Measurements from ENCODE around the gene AUTS2.

AUTS2 gene

DNA sequence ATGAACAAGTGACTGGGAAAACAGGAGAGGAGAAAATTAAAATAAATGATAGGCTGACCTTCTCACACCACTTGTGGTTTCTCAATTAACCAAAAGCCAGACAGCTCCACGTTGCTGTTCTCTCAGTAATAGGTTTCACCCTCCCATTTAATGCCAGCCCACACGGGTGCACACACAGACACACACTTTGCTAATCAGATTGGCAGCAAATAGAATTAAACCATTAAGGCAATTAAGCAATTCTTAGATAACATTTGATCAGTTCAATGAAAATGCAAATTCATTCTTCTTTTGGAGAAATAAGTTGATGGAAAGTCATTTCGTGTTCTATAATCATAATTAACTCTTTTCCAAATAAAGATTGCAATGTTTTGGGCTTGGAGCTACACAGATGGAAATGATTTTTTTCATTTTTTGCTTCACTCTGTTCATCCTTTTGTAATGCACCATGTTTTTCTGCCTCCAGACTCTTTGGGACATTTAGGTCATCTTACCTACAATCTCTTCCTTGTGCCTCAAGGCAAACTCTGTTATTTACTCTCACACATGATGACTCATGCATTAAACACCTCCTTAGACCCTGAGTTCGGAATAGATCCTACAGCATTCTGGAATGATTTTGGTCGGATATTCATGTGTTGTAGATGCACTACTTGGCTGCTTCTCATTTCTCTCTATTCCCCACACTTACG lies 700.7 kb downstream of the AUTS2 start:
- no peak for DNase-seq (ENCODE audit: low read depth, low spot score)

- DNase-seq (ENCODE audit: low read depth, low spot score): no peak
These were observed 701.2 kb downstream of the AUTS2 start for GRCh38 chr7:70299472-70299807.

- no peak for DNase-seq (ENCODE audit: low read depth, low spot score)
These were observed 703.5 kb downstream of the AUTS2 start for GRCh38 chr7:70301673-70302185.

GRCh38 chr7:70303309-70303708 lies 705.0 kb downstream of the AUTS2 start:
- DNase-seq (ENCODE audit: low read depth, low spot score): no peak

- no peak for DNase-seq (ENCODE audit: low read depth, low spot score)
These were observed 705.5 kb downstream of the AUTS2 start for GRCh38 chr7:70303780-70304179.

GRCh38 chr7:70306173-70306572 lies 707.9 kb downstream of the AUTS2 start:
- DNase-seq (ENCODE audit: low read depth, low spot score): no peak

DNA sequence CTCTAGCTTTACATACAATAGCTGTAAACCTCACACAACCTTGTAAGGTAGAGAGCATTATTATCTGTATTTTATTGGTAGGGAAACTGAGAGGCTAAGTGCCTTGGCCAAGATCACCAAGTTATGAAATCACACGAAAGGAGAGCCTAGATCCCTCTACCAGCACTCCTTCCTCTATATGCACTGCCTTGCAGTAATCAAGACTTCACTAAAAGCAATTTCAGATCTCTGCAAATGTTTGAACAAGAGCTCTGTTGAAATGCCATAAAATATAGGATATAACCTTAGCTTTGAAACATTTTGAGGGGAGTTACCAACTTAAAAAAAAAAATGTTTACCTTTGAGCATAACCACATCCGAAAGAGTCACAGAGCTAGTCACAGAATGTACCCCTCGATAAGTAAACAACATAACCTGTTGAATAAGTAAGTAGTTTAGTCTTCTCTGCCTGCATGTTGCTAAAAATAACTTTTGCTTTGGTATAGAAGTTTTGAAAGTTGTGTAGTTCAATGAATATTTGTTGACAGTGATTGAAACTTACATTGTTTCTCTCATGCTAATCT lies 709.4 kb downstream of the AUTS2 start:
- DNase-seq (ENCODE audit: low read depth, low spot score): no peak

DNA sequence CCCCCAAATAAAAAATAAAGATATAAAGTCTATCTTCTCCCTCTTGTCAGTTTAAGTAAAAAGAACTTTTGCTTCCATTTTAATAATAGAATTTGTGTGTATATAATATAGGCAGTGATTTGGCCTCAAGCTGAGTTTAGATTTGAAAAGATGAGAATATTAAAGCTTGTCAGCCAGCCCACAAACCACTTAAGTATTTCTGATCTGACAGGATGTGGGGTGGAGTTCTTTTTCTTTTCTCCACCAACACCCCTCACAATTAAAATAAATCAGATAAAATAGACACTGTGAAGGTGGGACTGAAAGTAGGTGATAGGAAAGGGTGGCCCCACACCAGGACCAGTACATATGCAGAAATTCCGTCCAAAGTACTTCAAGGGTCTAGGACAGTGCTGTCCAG lies 714.1 kb downstream of the AUTS2 start:
- DNase-seq (ENCODE audit: low read depth, low spot score): no peak

DNA sequence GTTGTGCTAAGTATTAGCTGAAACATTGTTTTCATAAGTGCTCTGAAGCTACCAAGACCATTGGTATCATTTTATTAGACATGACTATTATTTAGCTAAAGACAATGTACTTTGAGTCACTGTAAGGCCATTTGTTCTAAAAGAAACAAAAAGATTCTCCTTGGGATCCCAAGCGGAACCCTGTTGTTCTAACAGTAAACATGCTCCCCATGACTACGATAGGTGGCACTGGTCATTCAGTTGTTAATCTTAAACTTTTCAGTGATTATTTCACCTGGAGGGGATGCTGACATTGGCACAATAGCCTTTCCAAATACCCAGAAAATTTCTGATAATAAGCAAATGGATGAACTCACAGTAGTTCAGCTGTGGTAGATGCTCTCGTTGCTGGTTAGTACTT lies 715.0 kb downstream of the AUTS2 start:
- no peak for DNase-seq (ENCODE audit: low read depth, low spot score)

- no peak for DNase-seq (ENCODE audit: low read depth, low spot score)
These were observed 715.4 kb downstream of the AUTS2 start for GRCh38 chr7:70313687-70314086.

DNA sequence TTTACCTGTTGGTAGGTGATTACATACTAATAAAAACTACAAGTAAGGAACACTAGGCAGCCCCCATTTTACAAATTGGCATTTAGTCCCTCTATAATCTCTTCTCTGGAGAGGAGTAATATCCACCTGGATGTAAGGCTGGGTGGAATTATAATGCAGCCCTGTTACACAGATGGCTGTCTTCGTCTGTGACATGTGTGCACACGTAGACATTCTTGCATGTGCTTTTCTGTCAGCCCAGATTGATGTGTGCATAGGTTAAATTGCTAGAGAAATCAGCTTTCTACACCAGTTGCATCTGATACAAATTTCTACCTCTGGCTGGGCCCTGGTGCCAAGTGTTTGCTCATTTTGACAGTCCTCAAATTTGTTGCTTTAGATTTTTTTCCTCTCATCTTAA lies 715.9 kb downstream of the AUTS2 start:
- no peak for DNase-seq (ENCODE audit: low read depth, low spot score)

GRCh38 chr7:70316745-70317144 lies 718.5 kb downstream of the AUTS2 start:
- DNase-seq (ENCODE audit: low read depth, low spot score): no peak

DNA sequence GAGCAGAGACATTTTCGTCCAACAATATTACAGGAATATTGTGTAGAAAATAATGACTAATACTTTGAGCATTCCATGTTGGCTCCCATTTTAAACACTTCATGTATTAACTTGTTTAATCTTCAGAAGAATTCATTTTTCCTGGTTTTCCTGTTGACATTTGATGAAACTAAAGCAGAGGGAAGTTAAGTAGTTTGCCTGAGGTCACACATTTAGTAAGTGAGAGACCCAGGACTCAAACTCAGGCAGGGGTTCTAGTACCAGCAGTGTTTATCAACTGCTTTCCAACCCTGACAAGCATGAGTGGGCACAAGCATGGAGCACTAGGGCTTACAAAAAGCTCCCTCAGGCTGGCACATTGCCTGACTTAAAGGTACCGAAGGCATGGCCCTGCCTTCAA lies 719.1 kb downstream of the AUTS2 start:
- no peak for DNase-seq (ENCODE audit: low read depth, low spot score)

GRCh38 chr7:70318511-70318910 lies 720.2 kb downstream of the AUTS2 start:
- DNase-seq (ENCODE audit: low read depth, low spot score): no peak

- DNase-seq (ENCODE audit: low read depth, low spot score): no peak
These were observed 720.8 kb downstream of the AUTS2 start for GRCh38 chr7:70319057-70319456.

GRCh38 chr7:70321016-70321590 lies 722.8 kb downstream of the AUTS2 start:
- no peak for DNase-seq (ENCODE audit: low read depth, low spot score)

GRCh38 chr7:70322856-70323255 lies 724.6 kb downstream of the AUTS2 start:
- DNase-seq (ENCODE audit: low read depth, low spot score): no peak

GRCh38 chr7:70325509-70326101 lies 727.3 kb downstream of the AUTS2 start:
- DNase-seq (ENCODE audit: low read depth, low spot score): no peak

DNA sequence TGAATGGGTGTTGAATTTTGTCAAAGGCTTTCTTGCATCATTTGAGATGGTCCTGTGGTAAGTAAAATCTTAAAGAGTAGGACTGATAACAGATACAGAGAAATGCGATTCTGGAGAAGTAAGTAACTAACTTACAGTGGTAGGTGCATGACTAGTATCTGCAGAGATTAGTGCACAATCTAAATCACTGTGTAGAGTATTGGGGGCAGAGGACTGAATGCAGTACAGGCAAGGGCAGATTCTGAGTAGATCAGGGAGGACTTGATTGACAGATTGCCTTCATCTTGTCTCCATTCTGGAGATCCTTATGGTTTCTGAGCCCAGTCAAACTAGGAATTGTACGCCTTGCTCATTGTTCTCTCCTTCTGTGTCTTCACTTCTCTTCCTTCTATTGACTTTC lies 736.0 kb downstream of the AUTS2 start:
- no peak for DNase-seq (ENCODE audit: low read depth, low spot score)

DNA sequence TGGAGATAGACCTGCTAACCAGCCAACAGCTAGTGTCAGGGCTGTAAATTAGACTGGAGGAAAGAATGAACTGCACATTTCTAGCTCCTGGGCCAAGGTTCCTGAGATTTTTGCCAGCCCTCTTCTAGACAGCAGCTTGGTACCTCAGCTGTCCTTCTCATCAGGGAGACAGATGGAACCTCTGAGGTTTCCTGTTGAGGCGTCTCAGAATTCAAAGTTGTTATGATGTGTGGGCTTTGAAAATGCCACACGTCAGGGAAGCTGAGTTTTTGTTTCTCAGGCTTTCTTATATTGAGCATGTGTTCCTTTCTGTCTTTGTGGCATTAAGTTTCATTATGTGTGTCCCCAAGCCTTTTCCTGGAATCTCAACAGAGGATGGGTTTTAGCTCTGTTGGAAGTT lies 736.6 kb downstream of the AUTS2 start:
- DNase-seq (ENCODE audit: low read depth, low spot score): no peak

DNA sequence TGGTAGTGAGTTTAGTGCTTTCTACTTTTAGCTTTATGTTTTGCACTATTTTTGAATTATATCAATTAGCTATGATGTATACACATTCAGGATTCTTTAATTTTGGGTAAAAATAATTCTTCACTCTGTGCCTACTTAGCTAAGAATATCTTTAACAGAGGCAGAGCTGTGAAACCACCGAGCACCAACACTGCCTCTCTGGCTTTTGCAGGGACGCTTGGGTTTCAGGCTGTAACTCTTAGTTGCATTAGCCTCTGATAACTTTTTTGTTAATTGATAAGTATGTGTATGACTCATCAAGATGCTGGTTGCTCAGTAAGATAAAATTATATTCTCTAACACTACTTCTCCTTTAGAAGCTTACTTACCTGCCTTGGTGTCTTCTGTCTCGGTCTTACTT lies 738.3 kb downstream of the AUTS2 start:
- DNase-seq (ENCODE audit: low read depth, low spot score): no peak

DNA sequence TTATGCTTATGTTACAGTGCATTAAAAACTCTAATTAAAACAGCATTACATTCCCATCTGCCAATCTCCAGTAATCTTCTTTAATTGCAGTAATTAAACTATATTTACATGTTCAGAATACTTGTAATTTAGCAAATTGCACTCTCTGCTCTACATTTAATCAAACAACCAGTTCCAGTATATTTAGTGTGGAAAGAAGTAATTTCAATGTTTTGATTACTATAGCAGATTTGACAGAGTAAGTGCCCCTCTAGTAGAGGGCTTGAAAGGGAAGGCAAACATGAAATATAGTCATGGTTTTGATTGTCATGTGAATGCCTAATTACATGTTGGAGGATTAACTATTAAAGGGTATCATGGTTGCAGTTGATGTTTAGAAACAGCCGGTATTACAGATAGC lies 739.7 kb downstream of the AUTS2 start:
- no peak for DNase-seq (ENCODE audit: low read depth, low spot score)

- DNase-seq (ENCODE audit: low read depth, low spot score): no peak
These were observed 742.0 kb downstream of the AUTS2 start for GRCh38 chr7:70340236-70340635.
